ENCODE results near the gene CTNNA2.
"Not testable (repeated sequence)": the region's sequence is repeated elsewhere in the genome, so short reads cannot be mapped to it uniquely, and the experiment has no call there.

The CTNNA2 gene

DNA sequence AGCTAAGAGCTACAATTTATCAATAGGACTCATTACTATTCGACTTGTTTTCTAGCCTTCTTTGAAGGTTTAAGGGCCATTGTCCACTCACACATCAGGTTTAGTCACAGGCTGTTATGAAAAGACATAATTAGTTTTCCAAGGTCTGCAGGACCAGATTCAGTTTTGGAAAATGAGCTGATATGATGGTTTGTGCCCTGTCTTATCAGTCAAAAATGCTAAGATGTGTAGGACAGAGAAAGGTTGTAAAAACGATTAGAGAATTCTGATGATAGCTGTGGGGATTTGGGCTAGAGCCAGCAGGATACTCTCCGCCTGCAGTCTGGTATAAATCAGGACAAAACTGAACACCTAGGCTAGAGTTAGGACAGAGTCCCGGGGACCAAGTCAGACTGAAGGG, 578.4 kb downstream of the CTNNA2 start:
- no peak for DNase-seq (ENCODE audit: low read depth)

DNA sequence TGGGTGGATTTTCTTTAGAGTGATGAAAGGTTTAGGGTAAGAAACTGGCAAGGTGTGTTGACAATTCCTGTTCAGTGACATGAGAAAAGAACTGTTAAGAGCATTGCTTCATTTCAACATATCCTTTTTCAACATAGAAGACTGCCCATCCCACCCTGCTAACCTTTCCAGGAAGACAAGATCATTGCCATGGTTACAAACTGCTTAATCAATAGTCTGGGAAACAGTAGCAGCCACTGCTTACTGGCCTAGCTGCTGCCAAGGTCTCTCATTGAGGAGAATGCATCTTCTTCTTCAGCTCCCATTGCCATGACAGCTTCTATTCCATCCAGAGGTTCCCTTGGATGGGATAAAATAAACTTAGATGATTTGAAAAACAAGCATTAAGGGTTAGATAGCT, 579.6 kb downstream of the CTNNA2 start:
- DNase-seq (ENCODE audit: low read depth), result no peak

DNA sequence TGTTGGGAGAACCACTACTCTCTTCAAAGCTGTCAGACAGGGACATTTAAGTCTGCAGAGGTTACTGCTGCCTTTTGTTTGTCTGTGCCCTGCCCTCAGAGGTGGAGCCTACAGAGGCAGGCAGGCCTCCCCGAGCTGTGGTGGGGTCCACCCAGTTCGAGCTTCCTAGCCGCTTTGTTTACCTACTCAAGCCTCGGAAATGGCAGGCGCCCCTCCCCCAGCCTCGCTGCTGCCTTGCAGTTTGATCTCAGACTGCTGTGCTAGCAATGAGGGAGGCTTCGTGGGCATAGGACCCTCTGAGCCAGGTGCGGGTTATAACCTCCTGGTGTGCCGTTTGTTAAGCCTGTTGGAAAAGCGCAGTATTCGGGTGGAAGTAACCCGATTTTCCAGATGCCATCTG, 585.7 kb downstream of the CTNNA2 start:
- DNase-seq (ENCODE audit: low read depth), result not testable (repeated sequence)

DNA sequence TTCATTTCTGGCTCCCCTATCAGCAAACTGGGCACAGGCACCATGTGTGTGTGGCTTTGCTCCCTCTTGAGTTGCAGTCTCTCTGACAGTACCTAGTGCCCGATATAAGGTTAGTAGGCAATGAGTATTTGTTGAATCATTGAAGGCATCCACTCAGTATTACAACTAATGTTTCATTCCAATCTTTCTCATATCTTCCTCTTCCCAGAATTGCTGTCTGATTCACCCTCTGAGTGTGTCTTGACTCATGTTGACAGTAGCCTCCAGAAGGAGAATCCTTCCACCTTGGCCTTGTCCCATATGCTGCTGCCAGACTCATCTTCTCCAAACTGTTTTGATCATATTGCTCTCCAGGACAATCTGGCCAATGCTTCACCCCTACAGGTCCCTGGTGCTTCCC, 589.2 kb downstream of the CTNNA2 start:
- DNase-seq (ENCODE audit: low read depth), result no peak

DNA sequence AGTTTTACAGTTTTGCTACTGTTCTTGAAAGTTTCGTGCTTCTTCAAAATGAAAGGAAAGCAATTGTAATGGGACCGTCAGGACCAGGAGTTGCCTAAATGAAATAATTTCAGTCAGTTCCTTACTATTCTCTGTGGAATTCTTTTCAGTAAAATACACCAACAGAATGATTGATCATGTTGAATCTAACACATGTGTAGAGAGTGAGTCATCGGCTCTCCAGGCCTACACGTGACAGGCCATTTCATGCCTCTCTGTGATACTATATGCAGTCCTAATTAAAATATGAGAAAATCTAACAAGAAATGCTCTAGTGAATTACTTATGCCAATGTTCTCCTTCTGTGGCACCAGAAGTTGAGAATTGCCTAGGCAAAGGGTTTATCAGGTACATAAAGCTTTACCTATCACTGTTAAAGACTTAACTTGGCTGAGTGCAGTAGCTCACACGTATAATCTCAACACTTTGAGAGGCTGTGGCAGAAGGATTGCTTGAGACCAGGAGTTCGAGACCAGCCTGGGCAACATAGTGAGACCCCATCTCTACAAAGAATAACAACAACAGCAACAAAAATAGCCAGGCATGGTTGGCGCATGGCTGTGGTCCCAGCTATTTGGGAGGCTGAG, 592.3 kb downstream of the CTNNA2 start:
- no peak for DNase-seq (ENCODE audit: low read depth)

DNA sequence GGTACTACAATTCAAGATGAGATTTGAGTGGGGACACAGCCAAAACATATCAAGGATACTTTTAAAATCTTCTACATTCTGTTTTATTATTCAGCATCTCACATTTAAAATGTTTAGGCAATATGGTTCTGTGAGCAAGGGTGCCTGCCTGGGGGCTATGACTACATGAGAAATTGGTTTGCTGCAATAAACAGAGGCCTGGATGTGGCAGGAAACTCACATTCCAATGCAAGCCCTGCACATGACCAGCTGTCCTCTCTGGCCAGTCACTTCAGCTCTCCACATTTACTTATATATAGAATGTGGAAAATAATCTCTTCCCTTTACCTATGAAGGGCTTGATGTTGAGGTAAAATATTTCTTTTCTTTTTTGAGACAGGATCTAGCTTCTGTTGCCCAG, 598.3 kb downstream of the CTNNA2 start:
- no peak for DNase-seq (ENCODE audit: low read depth)

DNA sequence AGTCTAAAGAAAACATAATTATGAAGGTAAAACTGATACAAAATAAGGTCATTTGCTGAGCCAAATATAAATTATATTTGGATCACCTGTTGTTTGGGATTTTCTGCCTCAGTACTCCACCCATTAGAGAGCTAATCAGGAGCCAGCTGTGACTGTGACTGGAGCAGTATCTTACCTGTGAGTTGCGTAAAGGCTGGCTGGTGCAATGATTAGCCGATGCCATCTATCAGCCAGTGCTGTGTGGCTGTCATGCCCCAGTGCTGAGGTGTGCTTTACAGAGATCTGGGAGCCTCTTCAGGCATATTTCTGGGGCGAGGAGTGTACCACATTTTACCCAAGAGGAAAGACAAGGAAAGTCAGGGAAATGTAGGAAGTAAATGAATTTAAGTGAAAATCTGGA, 599.9 kb downstream of the CTNNA2 start:
- no peak for DNase-seq (ENCODE audit: low read depth)

DNA sequence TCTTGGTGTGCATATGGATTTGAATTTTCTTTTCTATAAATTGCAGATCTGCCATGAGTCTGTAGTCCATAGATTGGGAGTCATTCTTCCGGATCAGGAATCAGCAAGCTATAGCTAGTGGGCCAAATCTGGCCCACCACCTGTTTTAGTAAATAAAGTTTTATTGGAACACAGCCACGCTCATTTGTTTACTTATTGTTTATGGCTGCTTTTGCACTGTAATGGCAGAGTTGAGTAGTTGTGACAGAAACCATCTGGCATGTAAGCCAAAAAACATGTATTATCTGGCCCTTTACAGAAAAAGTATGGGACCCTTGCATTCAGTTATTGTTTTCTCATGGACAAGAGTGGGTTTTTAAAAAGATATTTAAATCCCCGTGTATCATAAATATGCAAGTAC, 600.5 kb downstream of the CTNNA2 start:
- no peak for DNase-seq (ENCODE audit: low read depth)

DNA sequence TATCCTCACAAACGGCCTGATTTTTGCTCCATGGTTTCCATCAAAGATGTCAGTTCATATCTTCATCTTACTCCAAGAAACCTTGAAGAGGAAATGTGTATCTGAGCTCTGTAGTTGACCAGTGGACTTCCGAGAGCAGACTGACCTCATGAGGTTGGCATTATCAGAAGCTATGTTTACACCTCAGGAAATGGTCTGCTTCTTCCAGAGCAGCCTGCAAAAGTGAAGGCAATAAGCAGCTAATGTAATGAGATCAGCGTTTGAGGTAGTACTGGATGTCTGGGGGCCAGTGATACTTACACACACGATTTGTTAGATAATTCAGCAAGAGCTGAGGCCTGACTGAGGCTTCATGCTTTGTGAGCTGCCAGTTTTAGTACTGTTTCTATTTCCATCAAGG, 602.0 kb downstream of the CTNNA2 start:
- no peak for DNase-seq (ENCODE audit: low read depth)

DNA sequence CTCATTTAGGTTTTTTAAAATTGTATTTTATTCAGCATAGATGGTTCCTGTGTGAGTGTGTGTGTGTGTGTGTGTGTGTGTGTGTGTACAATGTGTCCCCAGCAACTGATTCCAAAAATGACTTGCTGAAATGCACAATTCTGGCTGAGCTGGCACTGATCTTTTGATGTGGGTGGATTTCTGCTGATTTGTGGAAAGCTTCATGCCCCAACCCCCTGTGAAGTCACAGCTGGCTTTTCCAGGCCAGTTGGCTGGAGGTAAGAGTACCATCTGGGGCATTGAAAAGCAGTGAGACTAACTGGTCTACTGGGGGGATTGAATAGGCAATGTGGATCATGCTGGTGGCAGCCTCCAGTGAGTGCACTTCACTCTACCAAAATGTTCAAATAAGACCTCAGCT, 604.5 kb downstream of the CTNNA2 start:
- DNase-seq (ENCODE audit: low read depth), result no peak

DNA sequence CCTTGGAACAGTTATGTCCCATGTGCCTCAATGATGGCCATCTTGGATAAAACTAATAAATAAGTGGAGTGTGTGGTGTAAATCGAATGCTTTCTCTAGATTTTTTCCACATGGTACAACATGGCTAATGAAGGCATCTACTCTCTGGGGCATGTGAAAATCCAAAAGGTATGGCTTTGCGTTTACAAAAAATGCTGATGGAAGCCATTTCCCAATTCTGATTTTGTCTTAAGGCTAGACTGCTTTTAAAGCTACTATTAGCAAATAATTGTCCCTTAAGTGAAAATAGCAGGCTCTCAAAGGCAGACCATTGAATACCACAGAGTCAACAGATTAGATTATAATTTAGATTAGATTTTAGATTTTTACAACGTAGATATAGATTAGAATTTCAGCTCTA, 608.0 kb downstream of the CTNNA2 start:
- no peak for DNase-seq (ENCODE audit: low read depth)

DNA sequence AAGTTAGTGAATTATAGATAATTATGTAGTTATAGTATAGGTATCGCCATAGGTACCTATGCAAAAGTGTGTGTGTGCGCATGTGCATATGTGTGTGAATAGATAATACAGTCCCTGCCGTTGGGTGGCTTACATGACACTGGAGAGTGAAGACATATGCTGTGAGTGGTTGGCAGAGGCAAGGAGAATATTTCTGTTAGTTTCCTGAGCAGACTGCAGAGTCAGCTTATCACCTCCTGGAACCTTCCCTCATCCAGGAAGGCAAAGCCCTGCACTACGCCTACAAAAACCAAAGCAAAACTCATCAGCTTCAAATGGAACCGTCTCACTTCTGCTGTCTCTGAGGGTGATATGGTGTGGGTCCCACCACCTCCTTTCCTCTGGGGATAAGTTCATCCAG, 609.8 kb downstream of the CTNNA2 start:
- no peak for DNase-seq (ENCODE audit: low read depth)

DNA sequence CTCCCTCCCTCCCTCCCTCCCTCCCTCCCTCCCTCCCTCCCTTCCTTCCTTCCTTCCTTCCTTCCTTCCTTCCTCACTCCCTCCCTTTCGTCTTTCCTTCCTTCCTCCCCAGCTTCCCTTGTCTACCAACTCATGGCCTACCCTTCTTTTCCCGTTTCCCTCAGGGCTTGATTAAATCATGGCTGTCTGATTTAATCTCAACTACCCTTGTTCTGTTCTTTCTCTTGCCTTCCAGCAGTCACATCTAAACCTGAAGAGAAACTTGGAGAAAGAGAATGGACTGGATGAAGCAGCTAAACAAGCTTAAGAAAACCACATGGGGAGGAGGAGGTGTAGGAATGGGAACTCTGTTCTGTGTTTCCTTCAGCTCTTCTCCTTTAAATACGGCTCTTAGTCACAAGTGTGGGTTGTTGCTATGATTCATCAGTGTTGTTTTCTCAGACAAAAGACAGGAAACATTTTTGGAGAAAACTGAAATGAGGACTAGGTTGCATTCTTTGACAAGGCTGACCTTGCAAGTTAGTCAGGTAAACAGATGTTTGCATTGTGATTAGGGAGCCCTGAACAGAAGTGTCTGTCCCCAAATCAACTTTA, 613.8 kb downstream of the CTNNA2 start:
- DNase-seq (ENCODE audit: low read depth), result no peak

DNA sequence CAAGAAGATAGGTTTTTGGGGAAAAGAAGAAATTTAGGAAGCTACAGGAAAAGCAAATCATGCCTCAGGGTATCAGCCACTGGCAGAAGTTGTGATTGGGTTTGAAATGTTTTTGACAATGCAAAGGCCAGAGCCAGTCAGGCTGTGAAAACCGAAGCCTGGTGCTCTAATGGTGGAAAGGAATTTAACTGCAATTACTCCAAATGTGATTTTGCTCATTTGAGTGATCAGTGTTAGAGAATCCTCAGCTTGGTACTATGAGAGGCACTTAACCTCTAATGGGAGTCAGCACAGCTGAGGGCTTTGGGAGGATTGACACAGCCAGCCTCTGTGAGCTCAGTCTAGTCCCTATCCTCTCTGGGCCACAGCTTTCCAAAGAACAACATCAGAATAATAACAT, 615.2 kb downstream of the CTNNA2 start:
- DNase-seq (ENCODE audit: low read depth), result no peak

DNA sequence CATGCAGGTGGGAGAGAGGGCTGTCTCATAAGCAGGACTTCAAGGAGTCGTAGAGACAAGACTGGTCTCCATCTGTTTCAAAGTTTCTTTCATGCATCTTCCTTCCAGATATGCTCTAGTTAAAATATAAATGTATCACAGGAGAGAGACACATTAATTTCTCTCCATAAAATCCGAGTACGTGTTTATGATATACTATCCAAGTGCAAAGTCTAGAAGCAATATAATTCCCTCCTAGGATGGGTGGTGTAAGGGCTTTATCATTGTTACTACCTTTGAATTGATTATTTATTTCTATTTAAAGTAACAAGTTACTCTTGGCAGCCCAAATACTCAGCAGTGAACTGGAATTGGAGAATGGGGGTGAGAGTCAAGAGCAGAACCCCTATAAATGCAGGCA, 619.4 kb downstream of the CTNNA2 start:
- no peak for DNase-seq (ENCODE audit: low read depth)

DNA sequence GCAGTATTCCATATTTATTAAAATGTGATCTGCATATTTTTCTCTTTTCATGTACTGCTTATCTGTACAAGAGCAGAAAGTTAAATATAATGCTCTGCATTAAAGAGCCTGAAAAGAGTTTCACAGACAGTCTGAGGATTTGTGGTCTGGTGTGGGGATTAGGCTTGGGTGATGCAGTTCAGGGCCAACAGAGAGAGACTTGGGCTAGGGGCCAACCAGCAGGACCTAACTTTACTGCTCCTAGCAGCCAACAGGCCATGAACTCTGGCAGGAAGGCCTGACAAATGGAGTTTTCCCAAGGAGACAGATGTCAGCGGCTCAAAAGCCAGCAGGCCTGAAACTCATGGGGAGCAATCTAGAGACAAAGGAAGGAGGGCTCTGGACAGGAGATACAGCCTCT, 622.1 kb downstream of the CTNNA2 start:
- DNase-seq (ENCODE audit: low read depth), result no peak

DNA sequence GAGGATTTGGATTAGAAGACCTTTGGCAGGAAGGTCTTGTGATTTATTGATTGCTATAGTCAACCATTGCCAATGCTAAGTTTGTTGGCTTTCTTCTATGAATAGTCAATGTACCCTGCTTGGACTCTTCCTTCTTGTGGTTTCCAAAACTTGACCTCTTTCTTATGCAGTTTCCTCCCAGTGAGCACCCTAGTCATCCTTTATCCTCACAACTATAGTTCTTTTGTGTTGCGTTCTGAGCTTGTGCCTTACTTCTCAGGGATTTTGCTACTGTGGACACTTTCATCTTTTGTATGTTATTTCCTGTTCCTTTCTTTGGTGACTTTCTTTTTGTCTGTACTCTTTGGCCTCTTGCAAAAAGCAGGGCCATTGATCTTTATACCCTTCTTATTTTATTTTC, 623.5 kb downstream of the CTNNA2 start:
- DNase-seq (ENCODE audit: low read depth), result no peak

DNA sequence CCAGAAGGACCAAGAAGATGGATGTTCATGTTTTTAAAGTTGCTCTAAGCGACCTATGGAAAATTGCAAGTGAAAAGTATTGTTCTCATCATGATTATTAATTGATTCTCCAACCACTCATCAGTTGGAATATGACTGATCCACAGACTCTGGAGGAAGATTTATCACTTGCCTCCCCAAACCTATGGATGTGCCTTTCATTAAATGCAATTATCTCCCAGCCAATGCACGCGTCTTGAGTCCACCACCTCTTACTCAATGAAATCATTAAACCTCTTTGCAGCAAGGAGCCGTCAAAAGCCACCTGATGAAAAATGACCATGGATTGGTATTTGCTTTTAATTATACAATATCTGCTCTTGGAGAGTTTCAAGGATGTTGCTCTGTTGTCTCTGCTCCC, 626.1 kb downstream of the CTNNA2 start:
- no peak for DNase-seq (ENCODE audit: low read depth)

DNA sequence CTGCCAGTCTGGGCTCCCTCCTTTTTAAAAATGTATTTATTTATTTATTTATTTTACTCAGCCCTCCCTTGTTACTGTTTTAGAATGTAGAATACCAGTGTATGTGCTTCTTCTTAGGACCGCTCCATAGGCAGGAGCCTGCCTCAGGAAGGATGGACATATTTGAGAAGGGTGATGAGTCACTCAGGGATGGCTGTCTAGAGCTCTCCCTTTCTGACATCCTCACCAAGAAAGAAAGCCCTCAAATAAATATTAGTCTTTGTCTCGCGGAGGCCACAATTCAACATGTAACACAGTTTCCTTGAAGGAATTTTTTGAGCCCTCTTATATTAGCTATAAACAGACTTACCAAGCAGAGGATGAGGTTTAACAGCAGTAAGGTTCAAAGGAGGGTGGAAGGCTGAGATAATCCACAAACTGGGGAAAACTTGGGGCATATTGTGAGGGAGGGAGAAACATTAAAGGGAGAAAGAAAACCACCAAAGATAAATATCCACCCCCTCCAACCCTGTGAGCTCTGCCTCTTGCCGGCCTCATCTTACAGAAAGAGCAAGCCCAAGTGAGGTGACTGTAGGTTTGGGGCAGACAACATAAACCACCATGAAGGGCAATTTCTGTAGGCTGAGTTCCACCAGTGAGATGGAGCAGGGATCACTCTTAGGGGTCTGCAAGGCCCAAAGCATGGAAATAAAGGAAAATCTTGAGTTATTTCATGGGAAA, 628.3 kb downstream of the CTNNA2 start:
- no peak for DNase-seq (ENCODE audit: low read depth)

DNA sequence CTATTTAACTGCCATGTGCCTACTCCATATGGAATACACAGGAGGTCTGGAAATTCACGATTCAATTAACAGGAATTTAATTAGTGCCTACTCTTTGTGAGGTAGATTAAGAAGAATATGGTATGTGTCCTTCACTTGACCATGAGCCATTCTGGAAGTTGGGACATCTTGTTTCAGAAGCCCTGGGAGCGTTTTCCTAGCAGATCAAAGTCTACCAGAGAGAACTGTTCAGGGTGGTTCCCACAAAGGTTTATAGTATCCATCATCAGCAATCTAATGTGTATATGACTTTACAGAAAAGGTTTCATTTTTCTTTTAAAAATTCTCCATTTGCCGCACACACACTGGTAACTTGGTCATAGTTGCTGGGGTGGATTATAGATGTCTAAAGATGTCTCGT, 632.6 kb downstream of the CTNNA2 start:
- DNase-seq (ENCODE audit: low read depth), result no peak

DNA sequence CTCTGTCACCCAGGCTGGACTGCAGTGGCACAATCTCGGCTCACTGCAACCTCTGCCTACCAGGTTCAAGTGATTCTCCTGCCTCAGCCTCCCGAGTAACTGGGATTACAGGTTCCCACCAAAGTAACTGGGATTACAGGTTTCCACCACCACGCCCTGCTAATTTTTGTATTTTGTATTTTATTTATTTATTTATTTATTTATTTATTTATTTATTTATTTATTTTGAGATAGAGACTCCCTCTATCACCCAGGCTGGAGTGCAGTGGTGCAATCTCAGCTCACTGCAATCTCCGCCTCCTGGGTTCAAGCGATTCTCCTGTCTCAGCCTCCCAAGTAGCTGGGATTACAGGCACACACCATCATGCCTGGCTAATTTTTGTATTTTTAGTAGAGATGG, 633.9 kb downstream of the CTNNA2 start:
- DNase-seq (ENCODE audit: low read depth), result not testable (repeated sequence)

DNA sequence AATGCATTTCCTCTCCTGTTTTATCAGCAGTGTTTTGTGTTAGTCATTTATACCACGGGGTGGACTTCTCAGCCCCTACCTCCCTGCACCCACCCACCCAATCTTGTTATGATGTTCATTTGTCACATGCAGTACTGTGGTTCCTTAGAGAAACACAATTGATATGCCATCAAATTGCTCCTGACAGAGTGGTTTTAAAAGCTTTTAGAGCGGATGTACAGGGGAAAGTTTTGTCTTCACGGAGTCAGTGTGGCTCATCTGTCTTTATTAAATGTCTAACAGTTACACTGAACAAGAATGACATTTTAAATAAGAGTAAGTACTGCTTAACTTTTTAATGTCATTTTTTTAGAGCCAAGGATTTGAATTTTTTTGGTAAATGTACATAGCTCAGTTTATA, 634.8 kb downstream of the CTNNA2 start:
- DNase-seq (ENCODE audit: low read depth), result no peak

DNA sequence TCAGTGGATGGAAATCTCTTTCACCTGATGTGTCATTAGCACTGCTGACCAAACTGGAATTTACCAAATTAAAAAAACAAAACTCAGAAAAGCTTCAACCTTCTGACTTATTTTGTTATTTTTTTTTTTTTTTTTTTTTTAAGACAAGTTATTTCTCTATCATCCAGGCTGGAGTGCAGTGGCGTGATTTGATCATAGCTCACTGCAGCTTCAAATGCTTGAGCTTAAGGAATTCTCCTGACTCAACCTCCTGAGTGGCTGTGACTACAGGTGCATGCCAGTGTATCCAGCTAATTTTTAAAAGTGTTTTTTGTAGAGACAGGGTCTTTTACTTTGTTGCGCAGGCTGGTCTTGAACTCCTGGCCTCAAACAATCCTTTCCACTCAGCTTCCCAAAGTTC, 636.1 kb downstream of the CTNNA2 start:
- DNase-seq (ENCODE audit: low read depth), result no peak

DNA sequence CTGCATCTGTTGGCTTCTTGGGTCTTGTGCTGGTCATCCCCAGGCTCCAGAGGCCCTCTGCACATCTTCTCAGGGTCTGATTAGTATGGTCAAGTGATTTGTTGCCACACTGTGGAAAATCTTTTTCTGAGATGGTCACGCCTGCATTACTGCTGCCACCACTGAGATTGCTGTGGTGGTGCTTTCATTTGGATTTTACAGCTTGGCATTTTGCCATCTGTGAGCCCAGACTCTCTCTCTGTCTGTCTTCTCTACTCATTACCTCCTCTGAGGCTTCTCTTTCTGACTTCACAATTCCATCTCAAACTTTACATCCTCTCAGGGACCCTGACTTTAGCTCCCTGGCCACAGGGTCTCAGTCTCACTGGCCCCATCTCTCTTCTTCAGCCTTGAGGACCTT, 637.1 kb downstream of the CTNNA2 start:
- DNase-seq (ENCODE audit: low read depth), result no peak

Data from stimulated activated CD8-positive, alpha-beta memory T cell treated with anti-CD3 and anti-CD28 coated beads, Interleukin-15, amount 100 ng/mL, for 1 hour (primary cell).